ENCODE data around the gene TIFAB. TPM values are rescaled to one million over a fixed set of nuclear protein-coding genes. Genes with fewer than 3 reads are reported as not detected.

TIFAB gene
- total and polyA plus RNA-seq, 5 donors from 2014 or later: not detected

DNA sequence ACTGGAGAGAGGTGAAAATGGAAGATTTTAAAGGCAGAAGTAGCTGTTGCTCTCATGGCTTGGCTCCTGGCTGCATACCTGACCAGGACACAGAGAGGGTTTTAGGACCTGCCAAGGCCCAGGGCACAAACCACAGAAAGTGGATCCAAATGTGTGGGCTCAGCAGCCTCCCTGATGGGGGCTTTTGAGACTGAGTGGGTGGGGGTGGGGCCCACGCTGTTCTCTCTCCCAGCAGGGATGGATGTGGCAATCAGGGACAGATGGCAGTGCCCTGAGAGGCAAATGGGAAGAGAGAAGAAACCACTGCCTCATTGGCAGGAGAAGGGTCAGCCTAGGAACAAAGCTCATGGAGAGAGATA is 34.9 kb upstream of the TIFAB start:
- Mint-ChIP-seq H3K27me3 (peaks cover 65% of the 10 kb centered on the region), H3K4me1 (peaks cover 0 to 9% (median 1%) of the 10 kb centered on the region in 4 donors), H3K36me3 (no peaks in the 10 kb centered on the region), H3K4me3 (no peak overlapping the region), H3K9me3 (peaks cover 0 to 2% (median 0%) of the 10 kb centered on the region in 7 donors), H3K27ac (no peak overlapping the region)
- Histone ChIP-seq H3K36me3 (ENCODE audit: control insufficient read depth, insufficient read depth, low read length) (no peaks in the 10 kb centered on the region), H3K27ac (ENCODE audit: insufficient read depth, low read length, poor library complexity, severe bottlenecking) (no peak overlapping the region), H3K4me1 (ENCODE audit: control insufficient read depth, insufficient read depth, low read length, poor library complexity, severe bottlenecking) (no peaks in the 10 kb centered on the region), H3K9me3 (ENCODE audit: control insufficient read depth in 2 of 2, low read length in 2 of 2) (no peaks in the 10 kb centered on the region), H3K4me3 (ENCODE audit: low read depth, low read length) (no peak overlapping the region), H3K27me3 (ENCODE audit: control insufficient read depth, insufficient read depth, low read length) (peaks cover 19% of the 10 kb centered on the region)
- ATAC-seq (ENCODE audit: low read depth in 2 of 2): no peak
- no peak for DNase-seq

DNA sequence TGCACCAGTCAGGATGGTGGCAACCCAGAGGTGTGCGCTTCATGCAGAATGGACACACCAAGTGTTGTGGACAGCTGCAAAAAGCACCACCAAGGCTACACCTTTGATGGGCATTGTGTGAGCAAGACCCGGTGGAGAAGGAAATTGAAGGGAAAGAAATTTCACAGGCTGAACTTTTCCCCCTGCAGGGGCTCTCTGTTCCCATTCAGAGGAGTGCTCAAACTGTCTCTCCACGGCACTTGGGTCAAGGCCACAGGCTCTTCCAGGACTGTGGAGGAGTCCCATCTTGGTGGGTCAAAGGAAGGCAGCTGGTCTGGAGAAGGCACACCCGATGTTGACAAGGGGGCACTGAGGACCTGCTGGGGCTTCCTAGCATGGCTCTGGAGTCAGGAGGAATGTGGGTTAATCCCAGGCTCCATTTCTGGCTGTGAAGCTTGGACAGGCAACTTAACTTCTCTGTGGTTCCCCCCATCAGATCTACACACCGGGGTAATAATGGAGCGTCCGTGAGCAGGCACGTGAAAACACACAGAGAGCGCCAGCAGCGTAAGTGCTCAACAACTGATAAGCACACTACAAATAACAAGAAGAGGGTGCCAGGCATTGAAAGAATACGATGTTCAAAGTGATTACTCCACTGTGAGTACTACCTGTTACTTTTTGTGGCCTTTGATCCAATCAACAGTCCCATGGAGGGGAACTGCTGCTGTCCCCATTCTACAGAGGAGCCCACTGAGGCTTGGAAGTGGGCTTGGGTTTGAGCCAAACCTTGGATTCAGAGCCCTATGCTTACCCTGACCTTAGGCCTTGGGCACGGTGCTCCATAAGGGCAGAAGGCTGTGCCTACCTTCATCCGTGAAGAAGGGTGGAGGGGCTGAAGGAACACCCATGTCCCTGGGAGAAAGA is 34.2 kb upstream of the TIFAB start:
- no peaks in the 10 kb centered on the region for H3K36me3 ChIP-seq (ENCODE audit: control insufficient read depth, insufficient read depth, low read length)
- peaks cover 0 to 2% (median 0%) of the 10 kb centered on the region in 7 donors for H3K9me3 Mint-ChIP-seq
- no peaks in the 10 kb centered on the region for H3K36me3 Mint-ChIP-seq
- H3K4me1 Mint-ChIP-seq: peaks cover 0 to 9% (median 1%) of the 10 kb centered on the region in 4 donors
- peaks cover 18% of the 10 kb centered on the region for H3K27me3 ChIP-seq (ENCODE audit: control insufficient read depth, insufficient read depth, low read length)
- no peaks in the 10 kb centered on the region for H3K4me1 ChIP-seq (ENCODE audit: control insufficient read depth, insufficient read depth, low read length, poor library complexity, severe bottlenecking)
- H3K27me3 Mint-ChIP-seq: peaks cover 59% of the 10 kb centered on the region
- H3K4me3 ChIP-seq (ENCODE audit: low read depth, low read length): no peak overlapping the region
- no peak for ATAC-seq (ENCODE audit: low read depth in 2 of 2)
- DNase-seq: no peak
- H3K27ac ChIP-seq (ENCODE audit: insufficient read depth, low read length, poor library complexity, severe bottlenecking): no peak overlapping the region
- no peaks in the 10 kb centered on the region for H3K9me3 ChIP-seq (ENCODE audit: control insufficient read depth in 2 of 2, low read length in 2 of 2)
- H3K27ac Mint-ChIP-seq: peak overlapping the region in 1 of 3 donors; percentile 71
- H3K4me3 Mint-ChIP-seq: no peak overlapping the region

DNA sequence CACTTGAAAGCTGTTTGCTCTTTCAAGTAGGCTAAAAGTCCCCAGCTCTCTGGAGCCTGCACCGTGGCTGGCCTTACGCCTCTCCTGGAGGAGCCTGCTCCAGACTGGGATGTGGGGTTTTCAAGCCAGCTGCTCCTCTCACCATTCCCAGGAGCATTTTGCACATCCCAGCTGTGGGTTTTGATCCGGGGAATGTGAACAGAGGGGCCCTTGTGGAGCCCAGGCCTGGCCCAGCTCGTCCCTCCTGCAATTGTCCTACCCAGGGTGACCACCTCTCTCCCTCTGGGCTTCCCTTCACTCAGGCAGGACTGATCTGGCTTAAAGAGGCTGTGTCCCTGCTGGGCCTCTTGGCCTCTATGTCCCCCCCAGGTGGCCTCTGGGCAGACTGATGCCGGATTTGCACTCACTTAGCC is 32.5 kb upstream of the TIFAB start:
- no peaks in the 10 kb centered on the region for H3K36me3 ChIP-seq (ENCODE audit: control insufficient read depth, insufficient read depth, low read length)
- Mint-ChIP-seq H3K9me3 (peaks cover 0 to 2% (median 0%) of the 10 kb centered on the region in 7 donors), H3K36me3 (no peaks in the 10 kb centered on the region), H3K4me1 (peaks cover 0 to 6% (median 1%) of the 10 kb centered on the region in 4 donors), H3K27me3 (peaks cover 43% of the 10 kb centered on the region), H3K4me3 (no peak overlapping the region), H3K27ac (no peak overlapping the region)
- H3K27ac ChIP-seq (ENCODE audit: insufficient read depth, low read length, poor library complexity, severe bottlenecking): no peak overlapping the region
- peaks cover 14% of the 10 kb centered on the region for H3K27me3 ChIP-seq (ENCODE audit: control insufficient read depth, insufficient read depth, low read length)
- no peak for ATAC-seq (ENCODE audit: low read depth in 2 of 2)
- H3K4me1 ChIP-seq (ENCODE audit: control insufficient read depth, insufficient read depth, low read length, poor library complexity, severe bottlenecking): no peaks in the 10 kb centered on the region
- H3K4me3 ChIP-seq (ENCODE audit: low read depth, low read length): no peak overlapping the region
- DNase-seq: no peak
- no peaks in the 10 kb centered on the region for H3K9me3 ChIP-seq (ENCODE audit: control insufficient read depth in 2 of 2, low read length in 2 of 2)

DNA sequence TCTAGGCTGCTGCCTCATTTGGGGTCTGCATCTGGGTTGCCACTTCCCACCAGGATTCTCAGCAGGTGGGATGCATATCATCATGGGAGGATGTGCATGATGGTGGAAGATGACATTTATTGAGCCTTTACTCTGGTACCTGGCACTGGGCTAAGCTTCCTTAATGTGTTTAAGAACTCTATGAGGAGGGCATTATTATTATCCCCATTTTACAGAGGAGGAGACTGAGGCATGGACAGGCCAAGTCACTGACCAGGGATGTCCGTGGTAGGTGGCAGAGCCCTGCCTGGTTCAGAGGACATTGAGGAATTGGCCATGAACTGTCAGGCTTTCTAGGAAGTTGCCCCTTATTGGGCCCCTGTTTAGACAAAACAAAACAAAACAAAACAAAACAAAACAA is 31.1 kb upstream of the TIFAB start:
- no peak overlapping the region for H3K27ac ChIP-seq (ENCODE audit: insufficient read depth, low read length, poor library complexity, severe bottlenecking)
- no peaks in the 10 kb centered on the region for H3K36me3 ChIP-seq (ENCODE audit: control insufficient read depth, insufficient read depth, low read length)
- Mint-ChIP-seq H3K27me3 (peaks cover 36% of the 10 kb centered on the region), H3K4me1 (no peaks in the 10 kb centered on the region), H3K27ac (peak overlapping the region in 1 of 3 donors; percentile 16), H3K36me3 (no peaks in the 10 kb centered on the region), H3K4me3 (no peak overlapping the region), H3K9me3 (peaks cover 0 to 3% (median 0%) of the 10 kb centered on the region in 7 donors)
- no peak overlapping the region for H3K4me3 ChIP-seq (ENCODE audit: low read depth, low read length)
- H3K4me1 ChIP-seq (ENCODE audit: control insufficient read depth, insufficient read depth, low read length, poor library complexity, severe bottlenecking): no peaks in the 10 kb centered on the region
- no peaks in the 10 kb centered on the region for H3K9me3 ChIP-seq (ENCODE audit: control insufficient read depth in 2 of 2, low read length in 2 of 2)
- H3K27me3 ChIP-seq (ENCODE audit: control insufficient read depth, insufficient read depth, low read length): peaks cover 14% of the 10 kb centered on the region
- ATAC-seq (ENCODE audit: low read depth in 2 of 2) (no peak), DNase-seq (no peak)

DNA sequence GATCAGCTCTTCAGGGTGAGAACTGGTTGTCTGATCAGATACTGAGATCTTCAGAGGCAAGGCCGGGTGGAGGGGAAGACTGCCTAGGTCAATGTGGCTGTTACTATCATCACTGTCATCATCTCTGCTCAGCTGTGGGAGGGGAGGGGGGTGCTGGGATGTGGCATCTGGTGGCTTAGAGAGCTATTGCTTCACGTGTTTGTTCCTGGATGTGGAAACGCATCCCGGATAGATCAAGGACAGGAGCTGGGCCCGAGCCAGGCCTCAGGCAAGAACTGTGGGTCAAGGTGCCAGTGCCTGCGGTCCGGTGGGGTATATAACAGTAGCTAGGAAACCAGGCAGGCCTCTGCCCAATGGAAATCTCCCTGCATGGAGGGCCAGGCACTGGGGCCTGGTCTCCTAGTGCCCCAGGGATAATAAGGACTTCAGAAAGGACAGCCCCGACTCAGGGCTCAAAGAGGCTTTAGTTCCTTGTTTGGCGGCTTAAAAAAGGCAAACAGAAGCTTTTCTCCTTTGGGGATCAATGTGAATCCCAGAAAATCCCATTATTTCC is 30.3 kb upstream of the TIFAB start:
- H3K27me3 Mint-ChIP-seq: peaks cover 30% of the 10 kb centered on the region
- peaks cover 9% of the 10 kb centered on the region for H3K27me3 ChIP-seq (ENCODE audit: control insufficient read depth, insufficient read depth, low read length)
- no peaks in the 10 kb centered on the region for H3K36me3 Mint-ChIP-seq

DNA sequence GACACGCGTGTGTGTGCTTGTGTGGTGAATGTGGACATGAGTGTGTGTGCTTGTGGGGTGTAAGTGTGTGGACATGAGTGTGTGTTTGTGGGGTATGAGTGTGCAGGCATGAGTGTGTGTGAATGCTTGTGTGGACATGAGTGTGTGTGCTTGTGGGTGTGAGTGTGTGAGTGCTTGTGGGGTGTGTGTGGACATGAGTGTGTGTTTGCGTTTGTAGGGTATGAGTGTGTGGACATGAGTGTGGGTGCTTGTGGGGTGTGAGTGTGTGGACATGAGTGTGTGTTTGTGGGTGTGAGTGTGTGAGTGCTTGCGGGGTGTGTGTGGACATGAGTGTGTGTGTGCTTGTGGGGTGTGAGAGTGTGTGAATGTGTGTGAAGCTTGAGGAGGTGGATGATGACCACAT is 29.8 kb upstream of the TIFAB start:
- Mint-ChIP-seq H3K36me3 (no peaks in the 10 kb centered on the region), H3K4me3 (no peak overlapping the region), H3K27ac (no peak overlapping the region), H3K9me3 (peaks cover 0 to 3% (median 0%) of the 10 kb centered on the region in 7 donors), H3K27me3 (peaks cover 25% of the 10 kb centered on the region), H3K4me1 (no peaks in the 10 kb centered on the region)
- Histone ChIP-seq H3K27ac (ENCODE audit: insufficient read depth, low read length, poor library complexity, severe bottlenecking) (no peak overlapping the region), H3K4me3 (ENCODE audit: low read depth, low read length) (no peak overlapping the region), H3K36me3 (ENCODE audit: control insufficient read depth, insufficient read depth, low read length) (no peaks in the 10 kb centered on the region), H3K27me3 (ENCODE audit: control insufficient read depth, insufficient read depth, low read length) (peaks cover 6% of the 10 kb centered on the region), H3K9me3 (ENCODE audit: control insufficient read depth in 2 of 2, low read length in 2 of 2) (no peaks in the 10 kb centered on the region), H3K4me1 (ENCODE audit: control insufficient read depth, insufficient read depth, low read length, poor library complexity, severe bottlenecking) (no peaks in the 10 kb centered on the region)
- ATAC-seq (ENCODE audit: low read depth in 2 of 2) (no peak), DNase-seq (no peak)

More for the DNA sequence above, 30.3 kb upstream of the TIFAB start:
- Mint-ChIP-seq H3K4me3 (no peak overlapping the region), H3K27ac (no peak overlapping the region), H3K4me1 (no peaks in the 10 kb centered on the region), H3K9me3 (peaks cover 0 to 3% (median 0%) of the 10 kb centered on the region in 7 donors)
- no peak overlapping the region for H3K4me3 ChIP-seq (ENCODE audit: low read depth, low read length)
- no peaks in the 10 kb centered on the region for H3K4me1 ChIP-seq (ENCODE audit: control insufficient read depth, insufficient read depth, low read length, poor library complexity, severe bottlenecking)
- H3K36me3 ChIP-seq (ENCODE audit: control insufficient read depth, insufficient read depth, low read length): no peaks in the 10 kb centered on the region
- H3K27ac ChIP-seq (ENCODE audit: insufficient read depth, low read length, poor library complexity, severe bottlenecking): no peak overlapping the region
- DNase-seq (no peak), ATAC-seq (ENCODE audit: low read depth in 2 of 2) (no peak)
- H3K9me3 ChIP-seq (ENCODE audit: control insufficient read depth in 2 of 2, low read length in 2 of 2): no peaks in the 10 kb centered on the region

DNA sequence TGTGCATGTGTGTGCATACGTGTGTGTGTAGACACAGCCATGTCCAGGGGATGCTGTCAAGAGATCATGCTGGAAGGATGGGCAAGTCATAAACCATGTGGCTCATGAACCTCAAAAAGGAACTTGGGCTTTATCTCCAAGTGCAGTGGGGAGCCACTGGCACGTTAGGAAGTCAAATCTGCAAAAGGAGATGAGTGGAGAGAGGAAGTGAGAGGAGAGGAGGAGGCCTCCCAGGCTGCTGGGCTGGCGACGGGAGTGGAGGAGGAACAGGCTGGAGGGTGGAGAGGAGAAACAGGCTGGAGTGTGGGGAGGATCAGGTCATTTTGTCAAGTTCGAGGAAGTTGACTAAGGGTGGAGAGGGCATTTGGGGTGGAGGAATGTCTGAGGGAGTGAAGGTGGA is 29.2 kb upstream of the TIFAB start:
- no peak for DNase-seq
- Histone ChIP-seq H3K4me1 (ENCODE audit: control insufficient read depth, insufficient read depth, low read length, poor library complexity, severe bottlenecking) (no peaks in the 10 kb centered on the region), H3K27me3 (ENCODE audit: control insufficient read depth, insufficient read depth, low read length) (peaks cover 3% of the 10 kb centered on the region), H3K9me3 (ENCODE audit: control insufficient read depth in 2 of 2, low read length in 2 of 2) (no peaks in the 10 kb centered on the region), H3K36me3 (ENCODE audit: control insufficient read depth, insufficient read depth, low read length) (no peaks in the 10 kb centered on the region), H3K4me3 (ENCODE audit: low read depth, low read length) (no peak overlapping the region), H3K27ac (ENCODE audit: insufficient read depth, low read length, poor library complexity, severe bottlenecking) (no peak overlapping the region)
- Mint-ChIP-seq H3K4me3 (no peak overlapping the region), H3K27me3 (peaks cover 20% of the 10 kb centered on the region), H3K9me3 (peaks cover 0 to 3% (median 0%) of the 10 kb centered on the region in 7 donors), H3K36me3 (no peaks in the 10 kb centered on the region), H3K4me1 (no peaks in the 10 kb centered on the region), H3K27ac (no peak overlapping the region)
- no peak for ATAC-seq (ENCODE audit: low read depth in 2 of 2)
